ENCODE measurements around the gene FBXO47. TPM values are rescaled to one million over a fixed set of nuclear protein-coding genes. Genes with fewer than 3 reads are reported as not detected.

FBXO47 gene
- total and polyA plus RNA-seq, 2 of the 13 experiments (the other 11 are each of a cell fraction or from before 2014, with no cell fraction given): not detected

GRCh38 chr17:38920374-38921291 lies 46.6 kb downstream of the FBXO47 start:
- BruUV-seq (replicated peaks): no TSS peak
- ChIA-PET POLR2A (no interaction called here), CTCF (ENCODE audit: low intra/inter-chr PET ratio, low total read pairs) (no interaction called here)
- no peaks in the 10 kb centered on the region for H3K79me2 ChIP-seq (ENCODE audit: insufficient read depth, low read length)
- H2AFZ ChIP-seq (ENCODE audit: low read length): no peak overlapping the region
- H3K9me3 ChIP-seq (ENCODE audit: low read length): no peaks in the 10 kb centered on the region
- no peak overlapping the region for H3K9ac ChIP-seq (ENCODE audit: insufficient read depth, low read depth, low read length)
- no peak for DNase-seq (ENCODE audit: low spot score)
- peaks cover 21 to 40% of the 10 kb centered on the region in 2 experiments for H3K36me3 ChIP-seq (replicated peaks in 1 of 2; ENCODE audit: control insufficient read depth in 1 of 2, insufficient read depth in 2 of 2, low read length in 2 of 2)
- H3K27me3 ChIP-seq (ENCODE audit: control insufficient read depth in 1 of 2, insufficient read depth in 2 of 2, low read length in 2 of 2): no peaks in the 10 kb centered on the region
- H3K4me3 ChIP-seq (replicated peaks in 1 of 3; ENCODE audit: insufficient read depth in 1 of 3, low read depth in 2 of 3, low read length in 3 of 3): no peak overlapping the region
- TF ChIP-seq CCDC6 (CRISPR knock-in tag; IDR thresholded peaks at IDR 0.05): no peak
- TF ChIP-seq RBM22 (optimal IDR thresholded peaks at IDR 0.05; ENCODE audit: low read length): peak; percentile 69
- TF ChIP-seq POLR2G (IDR thresholded peaks at IDR 0.05; ENCODE audit: low read depth, low read length): 0 out of 2 replicates have a peak, but pooled peaks have one; percentile 31
- in situ Hi-C loops (cut with HindIII; ENCODE audit: extremely low pct_ligation_motif_present, low pct_unique_long_range_greater_than_20kb): no loop called here
- no peak overlapping the region for H3K4me2 ChIP-seq (ENCODE audit: low read depth, low read length)
- no peak for FAIRE-seq
- peaks cover 30% of the 10 kb centered on the region for H3K4me1 ChIP-seq (ENCODE audit: insufficient read depth, low read length)
- intact Hi-C loops (cut with micrococcal nuclease; ENCODE audit: unreplicated experiment): no loop called here
- no peaks in the 10 kb centered on the region; the same call in 1 of the 2 replicates for H4K20me1 ChIP-seq (ENCODE audit: insufficient read depth, low read length)
- 85% methylated on average over 9 of the region's 9 CpGs for WGBS (ENCODE audit: low lambda C conversion rate)
- ATAC-seq: no peak
- no peak overlapping the region for H3K27ac ChIP-seq (ENCODE audit: extremely low read length, insufficient read depth, low read length)

- intact Hi-C loops (cut with micrococcal nuclease; ENCODE audit: unreplicated experiment): loop anchor here (5.0 to 10.0 kb wide), 2 partner anchors 47 to 235 kb away; partner anchors contain the start of genes LASP1 and PLXDC1
- H3K27ac ChIP-seq (ENCODE audit: extremely low read length, insufficient read depth, low read length): no peak overlapping the region
- H3K9me3 ChIP-seq (ENCODE audit: low read length): no peaks in the 10 kb centered on the region
- H3K9ac ChIP-seq (ENCODE audit: insufficient read depth, low read depth, low read length): no peak overlapping the region
- ATAC-seq: no peak
- peaks cover 42% of the 10 kb centered on the region for H3K4me1 ChIP-seq (ENCODE audit: insufficient read depth, low read length)
- no peaks in the 10 kb centered on the region; the same call in 1 of the 2 replicates for H4K20me1 ChIP-seq (ENCODE audit: insufficient read depth, low read length)
- POLR2A ChIA-PET: no interaction called here
- H3K36me3 ChIP-seq (replicated peaks in 1 of 2; ENCODE audit: control insufficient read depth in 1 of 2, insufficient read depth in 2 of 2, low read length in 2 of 2): peaks cover 25 to 47% of the 10 kb centered on the region in 2 experiments
- FAIRE-seq: no peak
- no peak for DNase-seq (ENCODE audit: low spot score)
- 97% methylated on average over 16 of the region's 16 CpGs for WGBS (ENCODE audit: low lambda C conversion rate)
- no TSS peak for BruUV-seq (replicated peaks)
- no peak overlapping the region for H2AFZ ChIP-seq (ENCODE audit: low read length)
- no peak overlapping the region for H3K4me3 ChIP-seq (replicated peaks in 1 of 3; ENCODE audit: insufficient read depth in 1 of 3, low read depth in 2 of 3, low read length in 3 of 3)
- no peak overlapping the region for H3K4me2 ChIP-seq (ENCODE audit: low read depth, low read length)
- H3K79me2 ChIP-seq (ENCODE audit: insufficient read depth, low read length): no peaks in the 10 kb centered on the region
- H3K27me3 ChIP-seq (ENCODE audit: control insufficient read depth in 1 of 2, insufficient read depth in 2 of 2, low read length in 2 of 2): no peaks in the 10 kb centered on the region
- in situ Hi-C loops (cut with HindIII; ENCODE audit: extremely low pct_ligation_motif_present, low pct_unique_long_range_greater_than_20kb): no loop called here
- CTCF ChIA-PET (ENCODE audit: low intra/inter-chr PET ratio, low total read pairs): interaction anchor here (0.6 kb wide), 1 partner anchor 59 kb away, joined by 4 read pairs; no protein-coding TSS in a partner anchor
- TF ChIP-seq THYN1 (CRISPR knock-in tag; IDR thresholded peaks at IDR 0.05; ENCODE audit: borderline replicate concordance, low read depth): no peak
- no peak for TF ChIP-seq TFDP1 (CRISPR knock-in tag; IDR thresholded peaks at IDR 0.05; ENCODE audit: borderline replicate concordance)
- no peak for TF ChIP-seq ZNF362 (CRISPR knock-in tag; IDR thresholded peaks at IDR 0.05; ENCODE audit: borderline replicate concordance)
- no peak for TF ChIP-seq SIX4 (CRISPR knock-in tag; IDR thresholded peaks at IDR 0.05)
- no peak for TF ChIP-seq ATF1 (CRISPR knock-in tag; IDR thresholded peaks at IDR 0.05)
- no peak for TF ChIP-seq KMT2A (CRISPR knock-in tag; IDR thresholded peaks at IDR 0.05)
- TF ChIP-seq DR1 (CRISPR knock-in tag; IDR thresholded peaks at IDR 0.05): no peak
- no peak for TF ChIP-seq SRY (CRISPR knock-in tag; IDR thresholded peaks at IDR 0.05)
- no peak for TF ChIP-seq ZNF639 (CRISPR knock-in tag; conservative IDR thresholded peaks at IDR 0.05)
These were observed 47.7 kb downstream of the FBXO47 start for GRCh38 chr17:38919316-38920078.

Measured in HepG2 (cell line).